HG03135 (cell line): Measurements from ENCODE around the gene INSYN2B.

Experiments
- ATAC-seq: cut with Tn5 transposase; IDR thresholded peaks from one replicate; pipeline ENCODE4 v1.9.1; 2021; ENCODE audit warnings: mild to moderate bottlenecking, moderate library complexity; ENCODE audit not compliant: unreplicated experiment

Gene INSYN2B

GRCh38 chr5:169895926-169896325 lies 84.4 kb downstream of the INSYN2B start:
- no peak for ATAC-seq

- no peak for ATAC-seq
Measured at GRCh38 chr5:169893571-169893970, 86.7 kb downstream of the INSYN2B start.

- ATAC-seq, result no peak
Measured at GRCh38 chr5:169893010-169893409, 87.3 kb downstream of the INSYN2B start.

GRCh38 chr5:169889572-169889971 lies 90.7 kb downstream of the INSYN2B start:
- ATAC-seq, result no peak

- ATAC-seq, result no peak
Measured at GRCh38 chr5:169886677-169887076, 93.6 kb downstream of the INSYN2B start.

- no peak for ATAC-seq
Measured at GRCh38 chr5:169886033-169886432, 94.3 kb downstream of the INSYN2B start.

- no peak for ATAC-seq
Measured at GRCh38 chr5:169881702-169882303, 98.5 kb downstream of the INSYN2B start.

GRCh38 chr5:169880785-169881184 lies 99.5 kb downstream of the INSYN2B start:
- ATAC-seq, result no peak

- ATAC-seq, result peak; percentile 86
Measured at GRCh38 chr5:169880012-169880663, 100.2 kb downstream of the INSYN2B start.

GRCh38 chr5:169876386-169876785 lies 103.9 kb downstream of the INSYN2B start:
- no peak for ATAC-seq

GRCh38 chr5:169875731-169876130 lies 104.6 kb downstream of the INSYN2B start:
- ATAC-seq, result no peak

GRCh38 chr5:169875091-169875728 lies 105.1 kb downstream of the INSYN2B start:
- ATAC-seq, result no peak

GRCh38 chr5:169874621-169875020 lies 105.7 kb downstream of the INSYN2B start:
- ATAC-seq, result no peak

GRCh38 chr5:169873642-169874041 lies 106.7 kb downstream of the INSYN2B start:
- no peak for ATAC-seq

GRCh38 chr5:169871826-169872490 lies 108.3 kb downstream of the INSYN2B start:
- ATAC-seq, result no peak

- ATAC-seq, result no peak
Measured at GRCh38 chr5:169870211-169870610, 110.1 kb downstream of the INSYN2B start.

GRCh38 chr5:169869066-169869465 lies 111.2 kb downstream of the INSYN2B start:
- no peak for ATAC-seq

- no peak for ATAC-seq
Measured at GRCh38 chr5:169867347-169867746, 112.9 kb downstream of the INSYN2B start.

- ATAC-seq, result no peak
Measured at GRCh38 chr5:169864483-169864882, 115.8 kb downstream of the INSYN2B start.

GRCh38 chr5:169862391-169862811 lies 117.9 kb downstream of the INSYN2B start:
- no peak for ATAC-seq

GRCh38 chr5:169861934-169862333 lies 118.4 kb downstream of the INSYN2B start:
- no peak for ATAC-seq

GRCh38 chr5:169861433-169861832 lies 118.9 kb downstream of the INSYN2B start:
- ATAC-seq, result no peak
